HG02610 (cell line): ENCODE data around the gene CCDC107.

Experiments
- ATAC-seq: cut with Tn5 transposase; IDR thresholded peaks from one replicate; pipeline ENCODE4 v1.9.1; 2021; ENCODE audit warnings: mild to moderate bottlenecking, moderate library complexity; ENCODE audit not compliant: unreplicated experiment

Gene CCDC107

DNA sequence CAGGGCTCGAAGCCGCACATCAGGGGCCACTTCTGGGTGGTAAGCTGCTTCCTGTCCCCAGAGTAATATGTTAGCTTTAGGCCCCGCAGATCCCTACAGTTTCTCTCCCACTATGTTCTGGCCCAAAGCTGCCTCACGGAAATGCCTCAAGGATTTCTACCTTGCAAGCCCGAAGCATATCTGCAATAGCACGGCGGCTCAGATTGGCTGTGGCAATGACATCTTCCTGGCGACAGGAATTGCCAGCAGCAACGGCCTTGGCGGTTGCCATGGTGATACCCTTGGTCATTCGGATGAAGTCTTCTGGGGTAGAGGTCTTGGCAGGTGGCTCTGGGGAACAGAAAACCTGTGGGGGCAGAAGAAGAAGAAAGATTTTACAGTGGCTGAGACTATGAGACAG, 41.9 kb downstream of the CCDC107 start:
- no peak for ATAC-seq

DNA sequence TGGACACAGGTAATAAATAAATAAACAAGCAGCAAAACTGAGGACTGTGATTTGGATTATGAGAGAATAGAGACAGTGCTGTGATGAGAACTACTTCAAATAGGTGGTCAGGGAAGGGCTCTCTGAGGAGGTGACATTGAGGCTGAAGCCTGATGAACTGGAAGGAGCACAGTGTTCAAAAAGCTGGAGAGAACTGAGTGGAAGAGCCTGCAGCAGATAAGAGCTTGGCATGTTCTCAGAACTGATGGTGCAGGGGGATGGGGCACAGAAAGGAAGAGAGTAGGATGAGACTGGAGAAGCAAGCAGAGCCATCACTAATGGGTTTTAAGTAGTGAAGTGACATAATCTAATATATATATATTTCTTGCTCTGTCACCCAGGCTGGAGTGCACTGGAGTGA, 42.9 kb downstream of the CCDC107 start:
- ATAC-seq: no peak

DNA sequence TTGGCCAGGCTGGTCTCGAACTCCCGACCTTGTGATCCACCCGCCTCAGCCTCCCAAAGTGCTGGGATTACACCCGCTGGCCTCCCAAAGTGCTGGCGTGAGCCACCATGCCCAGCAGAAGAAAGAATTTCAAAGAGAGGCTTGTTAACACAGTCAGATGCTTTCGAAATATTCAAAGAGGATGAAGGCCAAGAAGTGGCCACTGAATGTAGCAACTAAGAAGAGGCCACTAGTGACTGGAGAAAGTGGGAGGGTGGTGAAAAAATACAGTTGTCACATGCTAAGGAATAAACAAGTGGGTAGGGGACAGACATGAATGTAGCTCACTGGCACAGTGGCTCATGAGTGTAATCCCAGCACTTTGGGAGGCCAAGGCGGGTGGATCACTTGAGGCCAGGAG, 44.6 kb downstream of the CCDC107 start:
- ATAC-seq: no peak

DNA sequence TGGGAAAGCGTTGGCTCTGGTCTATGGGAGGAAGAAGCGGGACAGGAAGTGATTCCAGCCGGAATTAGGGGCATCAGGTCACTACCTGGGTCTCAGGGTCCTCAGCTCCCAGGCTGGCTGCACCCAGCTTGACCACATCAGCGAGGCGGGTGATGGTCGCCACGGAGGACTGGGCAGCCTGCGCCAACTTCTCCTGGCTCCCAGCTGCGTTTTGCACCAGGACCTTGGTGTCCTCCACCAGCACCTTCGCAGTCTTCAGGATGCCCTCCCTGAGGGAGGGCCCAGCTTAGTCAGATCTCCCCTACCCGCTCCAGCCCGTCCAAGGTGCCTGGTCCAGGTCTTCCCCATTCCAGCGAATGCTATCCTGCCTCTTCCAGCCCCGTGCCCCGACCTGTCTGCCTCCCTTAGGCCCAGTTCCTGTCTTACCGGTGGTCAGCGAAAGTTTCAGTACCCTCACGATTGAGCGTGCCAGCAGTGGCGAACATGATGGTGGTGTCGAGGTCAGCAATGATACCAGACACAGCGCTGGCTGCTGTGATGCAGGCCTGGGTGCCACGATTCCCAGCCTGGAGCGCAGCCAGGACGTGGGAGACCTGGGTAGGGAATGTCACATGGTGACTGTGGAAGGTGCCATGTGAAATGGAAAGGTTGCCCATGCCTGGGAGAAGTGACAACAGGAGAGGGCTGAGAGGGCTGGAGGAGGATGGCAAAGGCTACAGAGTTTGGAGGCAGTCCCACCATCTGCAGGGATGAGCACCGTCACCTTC, 46.0 kb downstream of the CCDC107 start:
- no peak for ATAC-seq

DNA sequence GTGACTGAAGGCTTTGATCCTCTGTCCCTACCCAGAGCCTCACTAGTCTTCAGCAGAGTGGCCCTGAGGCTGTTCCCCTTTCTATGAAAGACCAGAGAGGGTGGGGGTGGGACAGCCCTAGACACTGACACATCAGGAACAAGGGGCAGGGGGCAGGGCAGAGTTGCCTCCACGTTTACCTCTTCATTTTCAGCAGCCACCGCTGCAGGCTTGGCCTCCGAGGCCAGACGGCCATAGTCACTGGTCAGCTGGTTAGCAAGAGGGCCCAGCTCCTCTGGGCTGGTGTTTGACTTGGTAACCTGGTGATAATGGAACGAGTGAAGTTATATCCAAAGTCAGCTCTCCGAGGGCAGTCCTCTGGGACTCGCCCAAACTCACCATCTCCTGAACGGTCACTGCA, 47.3 kb downstream of the CCDC107 start:
- ATAC-seq: no peak

DNA sequence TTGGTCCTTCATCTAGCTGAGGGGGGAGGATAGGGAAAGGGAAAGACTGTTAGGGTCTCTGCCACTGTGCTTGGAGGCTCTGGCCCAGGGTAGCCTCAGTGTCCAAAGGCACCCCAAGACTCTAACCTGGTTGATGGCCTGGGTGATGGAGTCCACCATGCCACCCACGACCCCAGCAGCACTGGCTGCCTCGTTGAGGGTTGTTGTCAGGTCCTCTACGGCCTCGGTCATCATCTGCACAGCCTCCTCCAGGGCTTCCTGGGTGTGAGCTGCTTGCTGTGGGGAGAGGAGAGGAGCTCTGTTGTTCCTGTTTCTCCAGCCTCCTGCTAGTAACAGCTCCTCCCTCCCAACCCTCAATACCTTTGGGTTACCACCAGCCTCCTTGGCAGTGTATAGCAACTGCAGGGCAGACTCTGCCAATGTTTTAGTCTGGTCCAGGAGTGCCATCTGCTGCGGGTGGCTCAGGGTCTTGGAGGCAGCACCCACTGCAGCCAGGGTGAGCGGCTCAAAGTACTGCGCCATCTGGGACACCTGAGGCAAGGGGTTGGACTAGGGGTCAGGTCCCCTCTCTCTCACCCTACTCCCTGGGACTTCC, 47.8 kb downstream of the CCDC107 start:
- ATAC-seq: no peak

DNA sequence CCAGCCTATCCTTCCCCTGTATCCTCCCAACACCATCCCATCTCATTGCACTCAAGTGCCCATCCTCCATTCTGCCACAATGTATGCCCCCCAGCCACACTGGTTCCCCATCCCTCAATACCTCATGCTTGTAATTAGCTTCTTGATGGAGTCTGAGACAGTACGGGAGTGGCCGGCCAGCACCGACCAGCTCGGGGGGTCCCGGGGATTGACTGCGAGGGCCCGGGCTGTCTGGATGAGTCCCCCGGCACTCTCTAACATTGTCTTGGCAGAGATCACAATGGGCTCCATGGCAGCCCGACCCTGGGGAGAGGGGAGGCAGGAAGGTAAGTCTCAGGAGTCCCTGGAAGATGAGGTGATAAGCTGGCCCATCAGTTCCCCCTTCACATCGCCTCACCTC, 48.9 kb downstream of the CCDC107 start:
- ATAC-seq: no peak

DNA sequence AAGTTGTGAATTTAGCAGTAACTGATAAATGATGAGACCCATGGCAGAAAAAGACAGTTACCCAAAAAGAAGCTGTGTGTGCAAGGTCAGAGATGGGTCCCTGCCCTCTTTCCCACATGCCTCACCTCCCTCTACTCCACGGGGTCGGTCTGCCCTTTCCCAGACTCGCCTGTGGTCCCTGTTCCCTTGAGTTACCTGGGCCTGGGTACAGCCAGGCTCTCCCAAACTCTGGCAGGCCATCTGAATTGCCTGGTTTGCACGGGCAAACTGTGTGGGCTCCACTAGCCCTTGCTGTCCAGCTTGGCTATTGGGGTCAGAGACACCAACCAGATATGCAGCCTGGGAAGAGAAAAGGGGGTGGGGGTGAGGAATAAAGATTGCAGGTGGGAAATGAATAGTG, 50.1 kb downstream of the CCDC107 start:
- ATAC-seq: no peak

DNA sequence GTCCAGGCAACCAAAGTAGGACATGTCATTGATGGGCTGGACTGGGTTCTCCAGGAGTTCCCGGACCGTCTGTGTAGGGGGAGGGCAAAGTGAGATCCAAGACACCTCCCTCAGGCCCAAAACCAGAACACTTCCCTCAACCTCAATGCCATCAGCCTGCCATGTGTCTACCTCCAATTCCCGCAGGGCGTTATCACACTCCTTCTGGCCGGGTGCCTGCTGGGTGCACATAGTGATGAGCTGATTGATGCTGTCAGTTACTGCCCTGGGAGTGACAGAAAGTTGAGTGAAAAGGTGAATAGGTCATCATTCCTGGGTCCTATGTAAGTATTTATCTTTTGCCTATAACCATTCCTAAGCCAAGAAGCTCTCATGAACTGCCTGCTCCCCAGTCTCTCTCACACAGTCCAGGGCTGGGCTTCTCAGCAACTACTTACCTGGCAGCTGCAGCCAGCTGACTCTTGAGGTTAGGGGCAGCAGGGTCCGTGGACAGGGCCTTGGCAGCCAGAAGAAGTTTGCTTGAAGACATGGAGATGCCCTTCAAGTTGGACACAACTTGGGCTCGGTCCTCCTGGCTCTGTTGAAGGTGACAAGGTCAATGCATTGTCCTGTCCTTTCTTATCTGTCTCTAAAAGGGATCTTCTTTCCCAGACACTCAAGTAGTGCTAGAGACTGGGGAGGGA, 52.9 kb downstream of the CCDC107 start:
- no peak for ATAC-seq
